ENCODE results near the gene KIF18B. TPM values are rescaled to one million over a fixed set of nuclear protein-coding genes. Genes with fewer than 3 reads are reported as not detected.

The KIF18B gene
- total RNA-seq, 1 donor from 2014 or later: 0.89 TPM

DNA sequence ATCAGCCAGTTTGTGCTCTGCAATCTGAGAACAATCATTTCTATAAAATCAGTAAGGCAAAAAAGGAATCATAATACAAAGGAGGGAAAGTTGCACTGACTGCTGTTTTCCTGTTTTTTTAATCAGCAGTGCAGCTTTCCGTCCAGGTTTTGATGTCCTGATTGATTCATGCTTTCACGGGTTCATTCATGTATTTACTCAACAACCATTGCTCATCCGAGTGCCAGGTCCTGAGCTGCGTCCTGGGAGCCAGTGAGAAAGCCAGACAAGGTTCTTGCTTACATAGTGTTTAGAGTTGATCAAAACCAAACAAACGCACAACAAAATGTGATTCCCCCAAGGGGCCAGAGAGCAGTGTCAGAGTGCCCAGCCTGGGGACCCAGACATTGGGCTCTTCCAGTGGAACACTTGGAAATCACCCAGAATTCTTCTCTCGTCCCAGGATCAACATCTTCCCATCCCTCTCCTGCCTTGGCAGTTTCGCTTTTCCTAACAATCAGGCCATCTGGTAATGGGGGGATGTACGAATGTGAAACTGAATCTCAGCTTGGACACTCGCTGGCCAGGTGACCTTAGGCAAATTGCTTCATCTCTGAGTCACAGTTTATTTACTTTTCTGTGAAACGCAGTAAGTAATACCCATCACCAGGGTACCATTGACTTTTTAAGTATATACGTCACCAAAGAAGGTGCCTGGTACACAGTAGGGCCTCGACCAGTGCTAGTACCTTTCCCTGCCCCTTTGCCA lies 33.8 kb upstream of the KIF18B start:
- intact Hi-C loops (cut with DNase I): no loop called here
- no peaks in the 10 kb centered on the region for H3K9me3 ChIP-seq
- TF ChIP-seq, protein P1, sequence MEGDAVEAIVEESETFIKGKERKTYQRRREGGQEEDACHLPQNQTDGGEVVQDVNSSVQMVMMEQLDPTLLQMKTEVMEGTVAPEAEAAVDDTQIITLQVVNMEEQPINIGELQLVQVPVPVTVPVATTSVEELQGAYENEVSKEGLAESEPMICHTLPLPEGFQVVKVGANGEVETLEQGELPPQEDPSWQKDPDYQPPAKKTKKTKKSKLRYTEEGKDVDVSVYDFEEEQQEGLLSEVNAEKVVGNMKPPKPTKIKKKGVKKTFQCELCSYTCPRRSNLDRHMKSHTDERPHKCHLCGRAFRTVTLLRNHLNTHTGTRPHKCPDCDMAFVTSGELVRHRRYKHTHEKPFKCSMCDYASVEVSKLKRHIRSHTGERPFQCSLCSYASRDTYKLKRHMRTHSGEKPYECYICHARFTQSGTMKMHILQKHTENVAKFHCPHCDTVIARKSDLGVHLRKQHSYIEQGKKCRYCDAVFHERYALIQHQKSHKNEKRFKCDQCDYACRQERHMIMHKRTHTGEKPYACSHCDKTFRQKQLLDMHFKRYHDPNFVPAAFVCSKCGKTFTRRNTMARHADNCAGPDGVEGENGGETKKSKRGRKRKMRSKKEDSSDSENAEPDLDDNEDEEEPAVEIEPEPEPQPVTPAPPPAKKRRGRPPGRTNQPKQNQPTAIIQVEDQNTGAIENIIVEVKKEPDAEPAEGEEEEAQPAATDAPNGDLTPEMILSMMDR (IDR thresholded peaks at IDR 0.05): no peak
- no peaks in the 10 kb centered on the region for H3K36me3 ChIP-seq
- peaks cover 25% of the 10 kb centered on the region for H3K27me3 ChIP-seq (ENCODE audit: low read depth)
- H3K27ac ChIP-seq: no peak overlapping the region
- H3K4me1 ChIP-seq: peaks cover 26% of the 10 kb centered on the region
- DNase-seq: no peak
- no peak overlapping the region for H3K4me3 ChIP-seq
- peak in 1 of 2 donors; percentile 52 for ATAC-seq

DNA sequence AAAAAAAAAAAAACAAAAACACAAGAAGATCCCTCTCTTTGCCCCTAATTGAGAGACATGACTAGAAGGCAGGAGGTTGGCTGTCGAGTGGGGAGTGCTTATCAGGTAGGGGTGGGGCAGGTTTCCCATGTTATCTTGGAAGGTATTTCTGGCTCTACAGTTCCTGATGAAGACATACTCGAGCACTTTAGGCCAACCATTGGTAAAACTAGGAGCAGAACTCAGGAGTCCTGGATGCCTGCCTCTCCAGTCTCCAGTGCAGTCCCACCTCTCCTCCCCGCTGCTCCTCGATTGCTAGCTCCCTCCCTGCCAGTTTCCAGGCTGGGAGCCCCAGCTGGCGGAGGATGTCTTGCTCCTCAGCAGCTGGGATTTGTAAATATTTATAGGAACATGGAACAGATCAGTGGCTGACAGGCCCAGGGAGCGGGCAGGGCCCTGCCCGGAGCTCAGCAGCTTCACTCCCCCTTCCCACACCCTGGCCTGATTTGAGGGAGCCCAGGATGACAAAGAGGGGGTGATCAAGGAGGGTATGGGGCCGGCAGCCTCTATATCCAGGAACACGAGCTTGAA lies 31.9 kb upstream of the KIF18B start:
- Histone ChIP-seq H3K4me1 (peaks cover 26% of the 10 kb centered on the region), H3K27me3 (ENCODE audit: low read depth) (peaks cover 39% of the 10 kb centered on the region), H3K9me3 (no peaks in the 10 kb centered on the region), H3K4me3 (no peak overlapping the region), H3K27ac (no peak overlapping the region), H3K36me3 (no peaks in the 10 kb centered on the region)
- ATAC-seq (peak; percentile 13 to 16), DNase-seq (no peak)
- TF ChIP-seq, protein P1 (IDR thresholded peaks at IDR 0.05): no peak
- intact Hi-C loops (cut with DNase I): no loop called here

DNA sequence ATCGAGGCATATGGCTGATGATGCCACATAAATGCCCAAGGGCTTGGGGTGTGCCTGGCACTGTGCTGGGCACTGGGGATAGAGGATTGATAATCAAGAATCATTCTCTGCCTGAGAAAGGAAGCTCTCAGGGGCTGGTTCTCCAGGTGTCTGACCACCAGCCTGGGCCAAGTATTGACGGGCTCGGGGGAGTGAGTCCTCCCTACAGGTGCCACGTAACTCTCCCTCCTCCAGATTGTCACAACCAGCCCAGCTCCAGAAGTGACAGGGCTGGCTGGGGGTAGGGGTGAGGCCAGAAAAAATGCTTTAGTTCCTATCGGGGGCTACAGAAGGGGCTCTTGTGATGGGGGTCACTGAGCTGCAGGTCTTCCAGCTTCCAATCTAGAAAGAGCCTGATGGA lies 31.2 kb upstream of the KIF18B start:
- TF ChIP-seq, protein P1 (IDR thresholded peaks at IDR 0.05): no peak
- H3K9me3 ChIP-seq: no peaks in the 10 kb centered on the region
- DNase-seq (no peak), ATAC-seq (no peak)
- intact Hi-C loops (cut with DNase I): no loop called here
- H3K36me3 ChIP-seq: no peaks in the 10 kb centered on the region
- H3K4me3 ChIP-seq: no peak overlapping the region
- peaks cover 39% of the 10 kb centered on the region for H3K27me3 ChIP-seq (ENCODE audit: low read depth)
- H3K4me1 ChIP-seq: peaks cover 26% of the 10 kb centered on the region
- H3K27ac ChIP-seq: no peak overlapping the region

DNA sequence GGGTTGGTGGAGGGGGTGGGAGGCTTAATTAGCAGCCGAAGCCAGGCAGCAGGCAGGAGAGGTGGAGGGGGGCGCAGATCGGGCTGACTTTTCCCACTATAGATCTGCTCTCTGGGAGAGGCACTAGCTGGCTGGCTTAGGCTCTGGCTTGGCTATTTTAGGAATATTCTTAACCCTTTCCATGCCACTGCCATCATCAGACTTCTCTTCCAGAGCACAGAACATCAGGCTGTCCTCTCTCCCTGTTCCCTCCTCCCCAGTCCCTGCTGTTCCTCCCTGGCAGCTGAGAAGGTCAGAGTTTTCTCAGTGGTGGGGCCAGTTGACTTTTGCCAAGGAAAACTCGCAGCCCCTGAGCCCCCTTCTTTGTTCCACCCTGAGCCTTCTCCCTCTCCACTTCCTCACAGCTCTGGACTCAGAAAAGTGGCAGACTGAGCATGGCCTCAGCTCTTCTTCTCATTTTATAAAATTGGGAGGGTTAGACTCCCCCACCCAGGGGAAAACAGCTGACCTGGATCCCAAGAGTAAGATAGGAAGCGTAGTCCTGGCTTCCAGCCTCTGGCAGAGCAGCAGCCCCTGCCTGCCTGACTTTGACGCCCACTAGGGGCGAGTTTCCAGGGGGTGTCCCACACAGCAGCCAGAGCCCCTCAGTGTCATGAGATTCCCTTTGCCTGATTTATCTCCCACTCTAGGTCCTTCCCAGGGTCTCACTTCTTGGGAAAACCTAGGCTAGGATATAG lies 30.4 kb upstream of the KIF18B start:
- DNase-seq: no peak
- Histone ChIP-seq H3K4me3 (no peak overlapping the region), H3K9me3 (no peaks in the 10 kb centered on the region), H3K36me3 (no peaks in the 10 kb centered on the region), H3K27me3 (ENCODE audit: low read depth) (peaks cover 39% of the 10 kb centered on the region), H3K27ac (no peak overlapping the region), H3K4me1 (peaks cover 26% of the 10 kb centered on the region)
- intact Hi-C loops (cut with DNase I): no loop called here
- TF ChIP-seq, protein P1 (IDR thresholded peaks at IDR 0.05): no peak
- ATAC-seq: no peak

DNA sequence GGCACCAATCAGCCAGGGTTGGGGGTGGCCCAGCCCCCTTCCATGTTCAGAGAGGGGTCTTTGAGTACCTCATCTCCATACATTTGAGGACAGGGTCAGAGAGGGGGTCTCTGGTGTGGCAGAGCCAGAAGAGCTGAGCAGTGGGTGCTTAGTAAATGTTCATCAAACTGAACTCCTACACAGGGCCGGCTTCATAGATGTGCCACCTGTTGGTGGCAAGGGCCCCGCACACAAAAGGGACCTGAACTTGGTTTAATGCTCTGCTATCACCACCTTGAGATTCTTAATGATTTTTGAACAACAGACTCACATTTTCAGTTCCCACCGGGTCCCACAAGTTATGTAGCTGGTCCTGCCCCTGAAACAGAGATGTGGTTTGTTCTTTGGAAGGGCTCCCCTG lies 29.5 kb upstream of the KIF18B start:
- Histone ChIP-seq H3K4me3 (no peak overlapping the region), H3K36me3 (no peaks in the 10 kb centered on the region), H3K9me3 (no peaks in the 10 kb centered on the region), H3K4me1 (peaks cover 26% of the 10 kb centered on the region), H3K27me3 (ENCODE audit: low read depth) (peaks cover 39% of the 10 kb centered on the region), H3K27ac (no peak overlapping the region)
- TF ChIP-seq, protein P1 (IDR thresholded peaks at IDR 0.05): no peak
- intact Hi-C loops (cut with DNase I): no loop called here
- no peak for DNase-seq
- ATAC-seq: no peak
